Neural cell (in vitro differentiated cells): ENCODE results near the gene VWA3B. TPM values are rescaled to one million over a fixed set of nuclear protein-coding genes. Genes with fewer than 3 reads are reported as not detected.
"Not testable (repeated sequence)": the region's sequence is repeated elsewhere in the genome, so short reads cannot be mapped to it uniquely, and the experiment has no call there.

ENCODE experiments used
- H2AFZ ChIP-seq: fragments of 200-600, 300-800 bp; sonication (generic), shearing (Covaris generic); 2 replicates; pipeline ENCODE4 v1.6.0; 2014; ENCODE audit warnings: low read depth, mild to moderate bottlenecking, antibody characterized with exemption, low read length, moderate library complexity
- H3F3A ChIP-seq: fragments of 200-600 bp; shearing (Covaris generic); 2 replicates; pipeline ENCODE4 v1.6.1; 2016; ENCODE audit warnings: mild to moderate bottlenecking, moderate library complexity, mixed read lengths, antibody characterized with exemption, low read length; ENCODE audit not compliant: insufficient read depth, poor library complexity, severe bottlenecking
- H3K27ac ChIP-seq: fragments of 200-600, 300-800 bp; sonication (generic), shearing (Covaris generic); 2 replicates; pipeline ENCODE4 v1.5.1; 2014; ENCODE audit warnings: mild to moderate bottlenecking, low read length, moderate library complexity
- H3K27me3 ChIP-seq: fragments of 300-800, 200-600 bp; sonication (generic), shearing (Covaris generic); 2 replicates; pipeline ENCODE4 v1.6.0; 2014; ENCODE audit warnings: mild to moderate bottlenecking, low read depth, low read length, moderate library complexity; ENCODE audit not compliant: insufficient read depth
- H3K36me3 ChIP-seq: fragments of 300-800, 200-600 bp; sonication (generic), shearing (Covaris generic); 2 replicates; pipeline ENCODE4 v1.5.1; 2014; ENCODE audit warnings: mild to moderate bottlenecking, antibody characterized with exemption, low read length, moderate library complexity; ENCODE audit not compliant: insufficient read depth
- H3K4me2 ChIP-seq: fragments of 300-800, 200-600 bp; sonication (generic), shearing (Covaris generic); 2 replicates; pipeline ENCODE4 v1.6.0; 2014; ENCODE audit warnings: mild to moderate bottlenecking, low read length
- H3K4me3 ChIP-seq: fragments of 300-800, 200-600 bp; sonication (generic), shearing (Covaris generic); 2 replicates; pipeline ENCODE4 v1.5.1; 2014; ENCODE audit warnings: mild to moderate bottlenecking, low read length, moderate library complexity
- H3K79me2 ChIP-seq: fragments of 200-600 bp; shearing (Covaris generic); replicated peaks from 2 replicates; pipeline ENCODE4 v1.6.0; 2014; ENCODE audit warnings: mild to moderate bottlenecking, low read length, moderate library complexity; ENCODE audit not compliant: insufficient read depth
- H3K9ac ChIP-seq: fragments of 300-800, 200-600 bp; sonication (generic), shearing (Covaris generic); 2 replicates; pipeline ENCODE4 v1.6.1; 2016; ENCODE audit warnings: mild to moderate bottlenecking, low read length, mixed read lengths
- H3K9me2 ChIP-seq: fragments of 200-600 bp; shearing (Covaris generic); 2 replicates; pipeline ENCODE4 v1.6.1; 2016; ENCODE audit warnings: mild to moderate bottlenecking, low read length, mixed read lengths; ENCODE audit not compliant: insufficient read depth
- H3K9me3 ChIP-seq: fragments of 200-600, 300-800 bp; sonication (generic), shearing (Covaris generic); 2 replicates; pipeline ENCODE4 v1.6.1; 2016; ENCODE audit warnings: mild to moderate bottlenecking, mixed run types, low read length, moderate library complexity, mixed read lengths
- H4K20me1 ChIP-seq: fragments of 200-600 bp; shearing (Covaris generic); 2 replicates; pipeline ENCODE4 v1.6.1; 2016; ENCODE audit warnings: mild to moderate bottlenecking, mixed run types; ENCODE audit not compliant: insufficient read depth
- CTCF ChIP-seq: fragments of 450-650 bp; IDR thresholded peaks from 2 replicates; pipeline ENCODE4 v1.5.1; 2014; ENCODE audit warnings: antibody characterized with exemption, mild to moderate bottlenecking, moderate library complexity; ENCODE audit not compliant: poor library complexity, severe bottlenecking
- EP300 ChIP-seq: fragments of 450-650 bp; conservative IDR thresholded peaks from 2 replicates; pipeline ENCODE4 v1.6.1; 2014; ENCODE audit warnings: antibody characterized with exemption, mild to moderate bottlenecking, moderate library complexity; ENCODE audit not compliant: poor library complexity, severe bottlenecking
- EZH2 ChIP-seq: fragments of 200-600, 300-800 bp; shearing (Covaris generic), sonication (generic); IDR thresholded peaks from 2 replicates; pipeline ENCODE4 v1.6.1; 2014; ENCODE audit warnings: antibody characterized with exemption, low read length, borderline replicate concordance, mild to moderate bottlenecking; ENCODE audit not compliant: insufficient read depth, poor library complexity, severe bottlenecking
- MXI1 ChIP-seq: fragments of 450-650 bp; conservative IDR thresholded peaks from 2 replicates; pipeline ENCODE4 v1.6.1; 2014; ENCODE audit warnings: antibody characterized with exemption, mild to moderate bottlenecking; ENCODE audit not compliant: poor library complexity, severe bottlenecking
- POLR2AphosphoS5 ChIP-seq: IDR thresholded peaks from 2 replicates; pipeline ENCODE4 v1.6.1; 2012
- RAD21 ChIP-seq: fragments of 450-650 bp; conservative IDR thresholded peaks from 2 replicates; pipeline ENCODE4 v1.6.1; 2014; ENCODE audit warnings: antibody characterized with exemption, mild to moderate bottlenecking, moderate library complexity
- REST ChIP-seq: IDR thresholded peaks from 2 replicates; pipeline ENCODE4 v1.6.1; 2012; ENCODE audit warnings: borderline replicate concordance
- SMC3 ChIP-seq: fragments of 450-650 bp; conservative IDR thresholded peaks from 2 replicates; pipeline ENCODE4 v1.6.1; 2014; ENCODE audit warnings: antibody characterized with exemption, mild to moderate bottlenecking, moderate library complexity; ENCODE audit not compliant: poor library complexity
- TAF1 ChIP-seq: IDR thresholded peaks from 2 replicates; pipeline ENCODE4 v1.6.1; 2012; ENCODE audit warnings: low read depth
- polyA plus RNA-seq: library from polyadenylated mRNA; depleted of rRNA; stranded (reverse); fragments of >200 nt; gene quantifications from 2 replicates; pipeline ENCODE4 v1.2.3, GENCODE V29; 2014

The VWA3B gene
- polyA plus RNA-seq, 1 donor from 2014 or later = not detected

- Histone ChIP-seq H3K27me3 (no peaks in the 10 kb centered on the region), H3K4me3 (no peak overlapping the region), H2AFZ (no peak overlapping the region), H3K9me3 (peaks cover 7% of the 10 kb centered on the region), H3F3A (no peaks in the 10 kb centered on the region), H3K4me2 (no peak overlapping the region), H3K79me2 (no peaks in the 10 kb centered on the region), H4K20me1 (no peaks in the 10 kb centered on the region), H3K27ac (no peak overlapping the region), H3K36me3 (no peaks in the 10 kb centered on the region), H3K9me2 (no peaks in the 10 kb centered on the region), H3K9ac (no peak overlapping the region)
- TF ChIP-seq MXI1 (no peak), CTCF (no peak), RAD21 (no peak), EP300 (no peak), SMC3 (no peak), POLR2AphosphoS5 (no peak), TAF1 (no peak), REST (no peak), EZH2 (no peak)
Observed at GRCh38 chr2:98263362-98263761, 176.4 kb downstream of the VWA3B start.

GRCh38 chr2:98268225-98268624, 181.3 kb downstream of the VWA3B start:
- not testable (repeated sequence) for H3K27ac ChIP-seq, H3K4me2 ChIP-seq, H3K9me3 ChIP-seq, H4K20me1 ChIP-seq, H3K27me3 ChIP-seq, H3K4me3 ChIP-seq, H3K9ac ChIP-seq, H3F3A ChIP-seq, H3K79me2 ChIP-seq, H3K9me2 ChIP-seq, H3K36me3 ChIP-seq, H2AFZ ChIP-seq

- Histone ChIP-seq H3K9me2 (no peaks in the 10 kb centered on the region), H3F3A (no peaks in the 10 kb centered on the region), H3K4me2 (no peak overlapping the region), H3K9me3 (no peaks in the 10 kb centered on the region), H3K27me3 (no peaks in the 10 kb centered on the region), H3K36me3 (no peaks in the 10 kb centered on the region), H3K9ac (no peak overlapping the region), H3K79me2 (no peaks in the 10 kb centered on the region), H2AFZ (no peak overlapping the region), H4K20me1 (no peaks in the 10 kb centered on the region), H3K4me3 (no peak overlapping the region), H3K27ac (no peak overlapping the region)
- peak; percentile 33 for TF ChIP-seq RAD21
- TF ChIP-seq POLR2AphosphoS5 = no peak
- peak; percentile 28 for TF ChIP-seq SMC3
- TF ChIP-seq CTCF = peak; percentile 37
Observed at GRCh38 chr2:98269274-98269673, 182.3 kb downstream of the VWA3B start.
